IMR-90 (cell line): ENCODE results near the gene STX16.

Experiments
- BHLHE40 ChIP-seq: fragments of 150-350 bp; IDR thresholded peaks from 2 replicates; pipeline ENCODE4 v1.6.1; 2016; ENCODE audit warnings: mild to moderate bottlenecking, low read depth, low read length
- CEBPB ChIP-seq: IDR thresholded peaks from 2 replicates; pipeline ENCODE4 v1.6.1; 2012; ENCODE audit warnings: low read depth, low read length, improper control_type of control experiment
- FOS ChIP-seq: fragments of 150-350 bp; IDR thresholded peaks from 2 replicates; pipeline ENCODE4 v1.6.1; 2016; ENCODE audit warnings: low read depth, low read length
- MAZ ChIP-seq: IDR thresholded peaks from 2 replicates; pipeline ENCODE4 v1.6.1; 2012; ENCODE audit warnings: low read depth, mild to moderate bottlenecking, low read length, improper control_type of control experiment, moderate library complexity, borderline replicate concordance
- MXI1 ChIP-seq: IDR thresholded peaks from 2 replicates; pipeline ENCODE4 v1.6.1; 2012; ENCODE audit warnings: low read depth, mild to moderate bottlenecking, low read length, moderate library complexity, borderline replicate concordance
- POLR2A ChIP-seq: IDR thresholded peaks from 2 replicates; pipeline ENCODE4 v1.6.1; 2012; ENCODE audit warnings: mild to moderate bottlenecking, low read depth, low read length
- RAD21 ChIP-seq: IDR thresholded peaks from 2 replicates; pipeline ENCODE4 v1.6.1; 2012; ENCODE audit warnings: low read length, improper control_type of control experiment
- RCOR1 ChIP-seq: IDR thresholded peaks from 2 replicates; pipeline ENCODE4 v1.6.1; 2012; ENCODE audit warnings: mild to moderate bottlenecking, low read length, improper control_type of control experiment; ENCODE audit not compliant: insufficient replicate concordance
- RFX5 ChIP-seq: IDR thresholded peaks from 2 replicates; pipeline ENCODE4 v1.8.0; 2012; ENCODE audit warnings: low read depth, mild to moderate bottlenecking, low read length, moderate library complexity
- SMC3 ChIP-seq: fragments of 150-350 bp; IDR thresholded peaks from 2 replicates; pipeline ENCODE4 v1.6.1; 2016; ENCODE audit warnings: low read depth, mild to moderate bottlenecking, antibody characterized with exemption, low read length, moderate library complexity
- TF ChIP-seq, protein P1 (sequence below): conservative IDR thresholded peaks from 2 replicates; pipeline ENCODE4 v1.5.1; 2012; ENCODE audit warnings: mild to moderate bottlenecking, low read depth, low read length, improper control_type of control experiment

- TF ChIP-seq MXI1 (no peak), POLR2A (no peak), MAZ (no peak), FOS (no peak), CEBPB (no peak), SMC3 (no peak), BHLHE40 (no peak), RFX5 (no peak), RAD21 (no peak), RCOR1 (no peak)
- TF ChIP-seq, protein P1, sequence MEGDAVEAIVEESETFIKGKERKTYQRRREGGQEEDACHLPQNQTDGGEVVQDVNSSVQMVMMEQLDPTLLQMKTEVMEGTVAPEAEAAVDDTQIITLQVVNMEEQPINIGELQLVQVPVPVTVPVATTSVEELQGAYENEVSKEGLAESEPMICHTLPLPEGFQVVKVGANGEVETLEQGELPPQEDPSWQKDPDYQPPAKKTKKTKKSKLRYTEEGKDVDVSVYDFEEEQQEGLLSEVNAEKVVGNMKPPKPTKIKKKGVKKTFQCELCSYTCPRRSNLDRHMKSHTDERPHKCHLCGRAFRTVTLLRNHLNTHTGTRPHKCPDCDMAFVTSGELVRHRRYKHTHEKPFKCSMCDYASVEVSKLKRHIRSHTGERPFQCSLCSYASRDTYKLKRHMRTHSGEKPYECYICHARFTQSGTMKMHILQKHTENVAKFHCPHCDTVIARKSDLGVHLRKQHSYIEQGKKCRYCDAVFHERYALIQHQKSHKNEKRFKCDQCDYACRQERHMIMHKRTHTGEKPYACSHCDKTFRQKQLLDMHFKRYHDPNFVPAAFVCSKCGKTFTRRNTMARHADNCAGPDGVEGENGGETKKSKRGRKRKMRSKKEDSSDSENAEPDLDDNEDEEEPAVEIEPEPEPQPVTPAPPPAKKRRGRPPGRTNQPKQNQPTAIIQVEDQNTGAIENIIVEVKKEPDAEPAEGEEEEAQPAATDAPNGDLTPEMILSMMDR, result no peak
Measured at GRCh38 chr20:58646703-58647102, 4.4 kb upstream of the STX16 start.
